Measurements from ENCODE around the gene EIF3K.

EIF3K gene

GRCh38 chr19:38657633-38658222 is 38.7 kb downstream of the EIF3K start:
- DNase-seq (ENCODE audit: low read depth) = no peak
- TF ChIP-seq CTCF (IDR thresholded peaks at IDR 0.05; ENCODE audit: insufficient read depth, low read depth, low read length, missing control alignments) = no peak
- no peak overlapping the region for H3K4me3 ChIP-seq (ENCODE audit: low read depth, low read length)

GRCh38 chr19:38658462-38659306 is 39.7 kb downstream of the EIF3K start:
- TF ChIP-seq CTCF (IDR thresholded peaks at IDR 0.05; ENCODE audit: insufficient read depth, low read depth, low read length, missing control alignments) = no peak
- no peak for DNase-seq (ENCODE audit: low read depth)
- no peak overlapping the region for H3K4me3 ChIP-seq (ENCODE audit: low read depth, low read length)

DNA sequence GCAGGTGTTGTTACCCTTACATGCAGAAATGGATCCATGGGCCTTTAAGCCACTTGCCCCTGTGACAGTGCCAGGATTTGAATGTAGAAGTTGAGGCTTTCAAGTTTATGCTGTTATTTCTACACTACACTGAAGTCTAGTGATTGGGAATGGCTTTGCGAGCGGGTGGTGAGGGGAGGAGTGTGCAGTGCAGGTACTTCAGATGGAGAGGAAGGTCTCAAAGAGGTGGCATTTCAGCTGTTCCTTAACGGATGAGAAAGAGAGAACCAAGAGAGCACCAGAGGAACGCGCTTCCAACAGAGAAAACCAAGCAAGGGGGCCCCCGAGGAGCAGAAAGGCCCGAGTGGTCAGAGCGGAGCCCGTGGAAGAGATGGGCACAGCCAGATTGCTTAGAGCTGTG is 41.7 kb downstream of the EIF3K start:
- no peak for TF ChIP-seq CTCF (IDR thresholded peaks at IDR 0.05; ENCODE audit: insufficient read depth, low read depth, low read length, missing control alignments)
- DNase-seq (ENCODE audit: low read depth) = no peak
- H3K4me3 ChIP-seq (ENCODE audit: low read depth, low read length) = no peak overlapping the region

- no peak overlapping the region for H3K4me3 ChIP-seq (ENCODE audit: low read depth, low read length)
- TF ChIP-seq CTCF (IDR thresholded peaks at IDR 0.05; ENCODE audit: insufficient read depth, low read depth, low read length, missing control alignments) = no peak
- no peak for DNase-seq (ENCODE audit: low read depth)
Observed at GRCh38 chr19:38661136-38661535, 42.1 kb downstream of the EIF3K start.

GRCh38 chr19:38661996-38662395 is 43.0 kb downstream of the EIF3K start:
- TF ChIP-seq CTCF (IDR thresholded peaks at IDR 0.05; ENCODE audit: insufficient read depth, low read depth, low read length, missing control alignments) = no peak
- H3K4me3 ChIP-seq (ENCODE audit: low read depth, low read length) = no peak overlapping the region
- no peak for DNase-seq (ENCODE audit: low read depth)

- H3K4me3 ChIP-seq (ENCODE audit: low read depth, low read length) = no peak overlapping the region
- no peak for DNase-seq (ENCODE audit: low read depth)
- TF ChIP-seq CTCF (IDR thresholded peaks at IDR 0.05; ENCODE audit: insufficient read depth, low read depth, low read length, missing control alignments) = no peak
Observed at GRCh38 chr19:38662537-38663155, 43.7 kb downstream of the EIF3K start.

Data from GM12865 (cell line).